ENCODE measurements around the gene HYAL3. TPM values are rescaled to one million over a fixed set of nuclear protein-coding genes. Genes with fewer than 3 reads are reported as not detected.

The HYAL3 gene
- total RNA-seq, 1 experiment from 2014 or later = 2.9 TPM

DNA sequence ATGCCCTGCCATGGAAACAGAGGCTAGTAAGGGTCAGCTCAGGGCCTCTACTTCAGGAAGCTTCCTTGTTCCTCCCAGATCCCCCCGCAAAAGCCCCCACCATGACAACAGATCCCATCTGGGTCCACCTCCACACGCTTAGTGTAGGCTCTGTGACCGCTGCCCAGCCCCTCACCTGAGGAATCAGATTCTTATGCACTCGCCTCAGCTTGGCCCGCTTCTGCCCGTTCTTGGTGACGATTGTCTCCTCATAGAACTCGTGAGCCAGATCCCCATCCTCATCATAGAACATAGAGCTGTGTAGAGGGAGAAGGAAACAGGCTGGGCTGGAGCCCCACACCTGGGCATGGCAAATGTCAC, 27.0 kb upstream of the HYAL3 start:
- ChIA-PET CTCF (no interaction called here), POLR2A (interaction anchor here (0.8 kb wide), 1 partner anchor 11 kb away, joined by 3 read pairs; no protein-coding TSS in a partner anchor)
- ATAC-seq = no peak

DNA sequence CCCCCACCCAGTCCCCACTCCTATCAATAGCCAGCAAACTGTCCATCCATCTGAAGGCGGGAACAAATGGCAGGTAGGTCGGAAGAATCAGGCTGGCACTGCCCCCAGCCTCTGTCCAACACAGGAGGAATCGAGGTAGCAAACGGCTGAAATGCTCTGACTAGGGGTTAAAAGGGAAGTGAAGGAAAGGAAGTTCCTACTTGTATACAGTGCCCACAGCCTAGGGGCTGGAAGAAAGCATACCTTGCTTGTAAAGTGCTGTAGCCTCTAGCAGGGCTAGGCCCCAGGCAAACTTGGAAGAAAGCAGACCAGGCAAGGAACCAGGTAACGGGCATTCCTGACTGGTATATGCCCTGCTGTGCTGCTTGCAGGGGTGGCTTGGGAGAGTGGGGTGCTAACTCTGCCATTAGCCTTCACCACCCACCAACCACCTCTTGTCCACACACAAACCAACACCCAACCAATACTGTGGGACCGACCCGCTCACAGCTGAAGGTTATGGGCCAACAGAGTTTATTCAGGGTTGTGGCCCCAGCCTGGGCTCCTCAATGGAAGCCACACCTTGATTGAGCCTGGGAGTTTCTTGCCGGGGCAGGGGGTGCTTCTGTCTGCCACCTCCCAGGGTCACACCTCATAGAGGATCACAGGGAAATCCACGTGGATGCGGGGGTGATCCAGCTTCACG, 26.4 kb upstream of the HYAL3 start:
- DNase-seq (ENCODE audit: low spot score) (no peak), ATAC-seq (no peak)
- H3K27ac Mint-ChIP-seq = no peak overlapping the region
- H3K27me3 Mint-ChIP-seq (ENCODE audit: low read depth) = no peaks in the 10 kb centered on the region
- CTCF ChIA-PET = interaction anchor here (0.7 to 5.5 kb wide), 7 partner anchors 11 to 77 kb away, joined by 3 to 95 read pairs (median 7); partner anchors contain the start of genes HYAL1, HYAL3, IFRD2 and NAA80
- peak overlapping the region; percentile 29; the same call in 1 of the 2 replicates for H3K4me3 Mint-ChIP-seq
- H3K4me1 Mint-ChIP-seq = peaks cover 30% of the 10 kb centered on the region
- no peaks in the 10 kb centered on the region for H3K9me3 Mint-ChIP-seq
- POLR2A ChIA-PET = interaction anchor here (0.8 kb wide), 1 partner anchor 12 kb away, joined by 3 read pairs; no protein-coding TSS in a partner anchor
- no peak for TF ChIP-seq TP53 (CRISPR knock-in tag; IDR thresholded peaks at IDR 0.05)
- peaks cover 13% of the 10 kb centered on the region for H3K36me3 Mint-ChIP-seq

More for the DNA sequence above, 27.0 kb upstream of the HYAL3 start:
- no peak for DNase-seq (ENCODE audit: low spot score)
- peaks cover 18% of the 10 kb centered on the region for H3K36me3 Mint-ChIP-seq
- H3K4me3 Mint-ChIP-seq = peak overlapping the region; percentile 29; the same call in 1 of the 2 replicates
- TF ChIP-seq ATF6 (CRISPR knock-in tag; IDR thresholded peaks at IDR 0.05) (no peak), ZNF416 (CRISPR knock-in tag; IDR thresholded peaks at IDR 0.05) (no peak), OVOL2 (CRISPR knock-in tag; IDR thresholded peaks at IDR 0.05; ENCODE audit: borderline replicate concordance) (no peak), ZNF396 (CRISPR knock-in tag; IDR thresholded peaks at IDR 0.05; ENCODE audit: borderline replicate concordance) (no peak), TP53 (CRISPR knock-in tag; IDR thresholded peaks at IDR 0.05) (no peak)
- no peak overlapping the region for H3K27ac Mint-ChIP-seq
- H3K27me3 Mint-ChIP-seq (ENCODE audit: low read depth) = no peaks in the 10 kb centered on the region
- H3K4me1 Mint-ChIP-seq = peaks cover 30% of the 10 kb centered on the region
- H3K9me3 Mint-ChIP-seq = no peaks in the 10 kb centered on the region

DNA sequence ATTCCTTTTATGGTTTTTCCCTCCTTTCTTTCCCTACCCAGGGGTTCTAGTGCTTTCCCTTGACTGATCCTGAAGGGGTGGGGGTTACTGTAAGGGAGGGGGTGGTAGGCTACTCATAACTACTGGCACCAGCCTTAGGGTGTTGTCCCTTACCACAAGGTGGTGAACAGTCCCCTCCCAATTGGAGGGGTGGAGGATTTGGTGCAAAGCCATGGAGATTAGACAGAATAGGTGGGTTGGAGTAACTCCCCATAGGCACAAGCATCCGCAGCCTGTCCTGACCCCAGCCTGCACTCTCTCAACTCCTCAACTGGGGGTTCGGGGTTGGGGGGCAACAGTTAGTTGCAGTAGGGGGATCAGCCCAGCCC, 25.9 kb upstream of the HYAL3 start:
- Mint-ChIP-seq H3K27me3 (ENCODE audit: low read depth) (no peaks in the 10 kb centered on the region), H3K9me3 (no peaks in the 10 kb centered on the region), H3K36me3 (peaks cover 12% of the 10 kb centered on the region), H3K4me1 (peaks cover 35% of the 10 kb centered on the region), H3K27ac (no peak overlapping the region), H3K4me3 (no peak overlapping the region; the same call in 1 of the 2 replicates)
- ChIA-PET POLR2A (no interaction called here), CTCF (interaction anchor here (0.7 to 5.5 kb wide), 8 partner anchors 12 to 287 kb away, joined by 3 to 95 read pairs (median 6); partner anchors contain the start of genes CISH, HYAL1, HYAL3 and IFRD2)
- ATAC-seq (no peak), DNase-seq (ENCODE audit: low spot score) (no peak)
- no peak for TF ChIP-seq ZBTB21 (CRISPR knock-in tag; IDR thresholded peaks at IDR 0.05; ENCODE audit: borderline replicate concordance)
- TF ChIP-seq, protein P1, sequence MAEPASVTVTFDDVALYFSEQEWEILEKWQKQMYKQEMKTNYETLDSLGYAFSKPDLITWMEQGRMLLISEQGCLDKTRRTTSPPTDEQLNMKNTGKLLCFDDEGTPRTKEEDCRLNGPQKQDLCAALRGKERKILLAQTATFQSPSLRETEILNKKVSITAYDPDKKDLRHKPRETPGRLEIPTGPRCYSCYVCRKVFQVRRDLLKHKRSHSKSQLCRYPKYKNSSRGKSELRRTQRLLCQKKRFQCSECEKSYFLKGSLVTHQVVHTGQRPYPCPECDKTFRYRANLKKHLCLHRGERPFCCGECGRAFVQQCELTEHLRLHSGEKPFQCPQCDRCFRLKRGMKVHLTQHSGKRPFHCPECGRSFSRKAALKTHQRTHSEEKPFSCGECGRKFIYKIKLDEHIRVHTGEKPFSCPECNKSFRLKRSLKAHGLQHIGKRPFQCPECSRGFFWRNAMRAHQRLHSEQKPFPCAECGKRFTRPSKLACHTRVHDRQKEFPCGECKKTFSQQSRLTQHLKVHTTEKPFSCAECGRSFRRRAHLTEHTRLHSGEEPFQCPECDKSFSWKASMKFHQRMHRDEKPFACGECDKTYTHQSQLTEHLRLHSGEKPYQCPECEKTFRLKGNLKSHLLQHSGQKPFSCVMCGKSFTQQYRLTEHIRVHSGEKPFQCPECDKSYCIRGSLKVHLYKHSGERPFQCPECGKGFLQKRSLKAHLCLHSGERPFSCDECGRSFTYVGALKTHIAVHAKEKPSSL (CRISPR knock-in tag; conservative IDR thresholded peaks at IDR 0.05) = no peak

- no peaks in the 10 kb centered on the region for H3K9me3 Mint-ChIP-seq
- no peaks in the 10 kb centered on the region for H3K27me3 Mint-ChIP-seq (ENCODE audit: low read depth)
- ATAC-seq (peak; percentile 23), DNase-seq (ENCODE audit: low spot score) (peak; percentile 94)
- peak overlapping the region; percentile 45 for H3K27ac Mint-ChIP-seq
- peaks cover 41% of the 10 kb centered on the region for H3K4me1 Mint-ChIP-seq
- H3K4me3 Mint-ChIP-seq = peak overlapping the region; percentile 22; the same call in 1 of the 2 replicates
- H3K36me3 Mint-ChIP-seq = peaks cover 12% of the 10 kb centered on the region
- ChIA-PET CTCF (interaction anchor here (0.6 to 5.5 kb wide), 13 partner anchors 12 to 287 kb away, joined by 3 to 95 read pairs (median 4); partner anchors contain the start of genes CISH, HYAL1, HYAL3 and IFRD2), POLR2A (no interaction called here)
- TF ChIP-seq, protein P2, sequence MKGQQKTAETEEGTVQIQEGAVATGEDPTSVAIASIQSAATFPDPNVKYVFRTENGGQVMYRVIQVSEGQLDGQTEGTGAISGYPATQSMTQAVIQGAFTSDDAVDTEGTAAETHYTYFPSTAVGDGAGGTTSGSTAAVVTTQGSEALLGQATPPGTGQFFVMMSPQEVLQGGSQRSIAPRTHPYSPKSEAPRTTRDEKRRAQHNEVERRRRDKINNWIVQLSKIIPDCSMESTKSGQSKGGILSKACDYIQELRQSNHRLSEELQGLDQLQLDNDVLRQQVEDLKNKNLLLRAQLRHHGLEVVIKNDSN (CRISPR knock-in tag; IDR thresholded peaks at IDR 0.05) = 0 out of 2 replicates have a peak, but pooled peaks have one; percentile 15
- TF ChIP-seq, protein P3, sequence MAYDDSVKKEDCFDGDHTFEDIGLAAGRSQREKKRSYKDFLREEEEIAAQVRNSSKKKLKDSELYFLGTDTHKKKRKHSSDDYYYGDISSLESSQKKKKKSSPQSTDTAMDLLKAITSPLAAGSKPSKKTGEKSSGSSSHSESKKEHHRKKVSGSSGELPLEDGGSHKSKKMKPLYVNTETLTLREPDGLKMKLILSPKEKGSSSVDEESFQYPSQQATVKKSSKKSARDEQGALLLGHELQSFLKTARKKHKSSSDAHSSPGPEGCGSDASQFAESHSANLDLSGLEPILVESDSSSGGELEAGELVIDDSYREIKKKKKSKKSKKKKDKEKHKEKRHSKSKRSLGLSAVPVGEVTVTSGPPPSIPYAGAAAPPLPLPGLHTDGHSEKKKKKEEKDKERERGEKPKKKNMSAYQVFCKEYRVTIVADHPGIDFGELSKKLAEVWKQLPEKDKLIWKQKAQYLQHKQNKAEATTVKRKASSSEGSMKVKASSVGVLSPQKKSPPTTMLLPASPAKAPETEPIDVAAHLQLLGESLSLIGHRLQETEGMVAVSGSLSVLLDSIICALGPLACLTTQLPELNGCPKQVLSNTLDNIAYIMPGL (CRISPR knock-in tag; IDR thresholded peaks at IDR 0.05) = 0 out of 2 replicates have a peak, but pooled peaks have one; percentile 28
- no peak for TF ChIP-seq SOX15 (CRISPR knock-in tag; IDR thresholded peaks at IDR 0.05)
- TF ChIP-seq CTCF (IDR thresholded peaks at IDR 0.05) = peak; percentile 91
- 0 out of 2 replicates have a peak, but pooled peaks have one; percentile 34 for TF ChIP-seq MAX (CRISPR knock-in tag; IDR thresholded peaks at IDR 0.05)
Measured at GRCh38 chr3:50324351-50325112, 25.3 kb upstream of the HYAL3 start.
